ENCODE results near the gene ADGRF1. TPM values are rescaled to one million over a fixed set of nuclear protein-coding genes. Genes with fewer than 3 reads are reported as not detected.
A peak's percentile ranks its signal among the peaks of the same experiment; 100 is the strongest.

ADGRF1 gene
- total RNA-seq, 1 experiment from 2014 or later = 256 TPM

DNA sequence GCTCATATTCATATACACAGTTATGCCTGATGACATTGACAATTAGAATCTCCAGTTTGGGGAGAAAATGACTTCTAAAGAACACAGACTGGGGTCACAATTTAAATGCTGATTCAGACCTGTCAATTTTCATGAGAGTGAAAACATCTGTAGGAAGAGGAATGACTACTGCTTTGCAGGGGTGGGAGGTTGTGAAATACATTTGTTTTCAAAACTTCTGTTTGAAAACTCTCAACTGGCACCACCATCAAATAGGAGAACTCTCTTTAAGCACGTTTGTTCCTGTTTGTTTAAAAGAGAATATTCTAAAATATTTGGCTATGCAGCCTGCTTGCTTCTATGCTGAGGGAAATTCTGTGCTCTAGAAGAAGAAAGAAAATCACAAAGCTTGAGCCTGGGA lies 69.6 kb downstream of the ADGRF1 start:
- peaks cover 35% of the 10 kb centered on the region for H3K4me1 Mint-ChIP-seq (ENCODE audit: low read depth, unreplicated experiment)
- no peak overlapping the region for H3K27ac Mint-ChIP-seq (ENCODE audit: unreplicated experiment)
- no TSS peak for BruUV-seq (replicated peaks)
- intact Hi-C loops (cut with micrococcal nuclease; ENCODE audit: unreplicated experiment) = no loop called here
- H3K36me3 Mint-ChIP-seq (ENCODE audit: insufficient read depth, unreplicated experiment) = no peaks in the 10 kb centered on the region
- no peak overlapping the region for H3K4me3 Mint-ChIP-seq (ENCODE audit: low read depth, unreplicated experiment)
- CTCF ChIA-PET = interaction anchor here (0.7 to 1.1 kb wide), 5 partner anchors 10 to 123 kb away, joined by 3 to 5 read pairs (median 3); no protein-coding TSS in a partner anchor
- TF ChIP-seq, protein P1, sequence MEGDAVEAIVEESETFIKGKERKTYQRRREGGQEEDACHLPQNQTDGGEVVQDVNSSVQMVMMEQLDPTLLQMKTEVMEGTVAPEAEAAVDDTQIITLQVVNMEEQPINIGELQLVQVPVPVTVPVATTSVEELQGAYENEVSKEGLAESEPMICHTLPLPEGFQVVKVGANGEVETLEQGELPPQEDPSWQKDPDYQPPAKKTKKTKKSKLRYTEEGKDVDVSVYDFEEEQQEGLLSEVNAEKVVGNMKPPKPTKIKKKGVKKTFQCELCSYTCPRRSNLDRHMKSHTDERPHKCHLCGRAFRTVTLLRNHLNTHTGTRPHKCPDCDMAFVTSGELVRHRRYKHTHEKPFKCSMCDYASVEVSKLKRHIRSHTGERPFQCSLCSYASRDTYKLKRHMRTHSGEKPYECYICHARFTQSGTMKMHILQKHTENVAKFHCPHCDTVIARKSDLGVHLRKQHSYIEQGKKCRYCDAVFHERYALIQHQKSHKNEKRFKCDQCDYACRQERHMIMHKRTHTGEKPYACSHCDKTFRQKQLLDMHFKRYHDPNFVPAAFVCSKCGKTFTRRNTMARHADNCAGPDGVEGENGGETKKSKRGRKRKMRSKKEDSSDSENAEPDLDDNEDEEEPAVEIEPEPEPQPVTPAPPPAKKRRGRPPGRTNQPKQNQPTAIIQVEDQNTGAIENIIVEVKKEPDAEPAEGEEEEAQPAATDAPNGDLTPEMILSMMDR (IDR thresholded peaks at IDR 0.05; ENCODE audit: unreplicated experiment) = no peak
- DNase-seq = no peak
- peaks cover 2% of the 10 kb centered on the region for H3K9me3 Mint-ChIP-seq (ENCODE audit: low read depth, unreplicated experiment)
- H3K27me3 Mint-ChIP-seq (ENCODE audit: unreplicated experiment) = no peaks in the 10 kb centered on the region

DNA sequence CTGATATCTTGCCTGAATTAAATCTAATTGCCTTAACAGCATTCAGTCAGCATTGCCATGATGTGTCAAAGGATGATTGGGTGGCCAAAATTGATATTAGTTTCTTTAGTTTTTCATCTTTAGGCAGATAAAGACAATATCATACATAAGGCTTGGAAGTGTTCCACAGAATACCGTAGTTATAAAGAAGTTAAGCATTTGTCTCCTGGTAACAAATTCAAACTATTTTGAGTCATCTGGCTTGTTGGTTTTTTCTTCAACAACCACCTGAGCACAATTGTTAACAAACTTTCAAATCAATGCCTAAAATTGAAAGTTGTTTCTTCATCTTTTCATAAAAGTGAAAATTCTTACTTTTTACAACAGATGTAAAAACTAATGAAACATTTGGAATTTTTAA lies 72.9 kb downstream of the ADGRF1 start:
- Mint-ChIP-seq H3K27me3 (ENCODE audit: unreplicated experiment) (no peaks in the 10 kb centered on the region), H3K4me3 (ENCODE audit: low read depth, unreplicated experiment) (no peak overlapping the region), H3K36me3 (ENCODE audit: insufficient read depth, unreplicated experiment) (no peaks in the 10 kb centered on the region), H3K4me1 (ENCODE audit: low read depth, unreplicated experiment) (peaks cover 49% of the 10 kb centered on the region), H3K27ac (ENCODE audit: unreplicated experiment) (peak overlapping the region; percentile 54), H3K9me3 (ENCODE audit: low read depth, unreplicated experiment) (peaks cover 2% of the 10 kb centered on the region)
- intact Hi-C loops (cut with micrococcal nuclease; ENCODE audit: unreplicated experiment) = loop anchor here (5.0 kb wide), 1 partner anchor 42 kb away; no protein-coding TSS in a partner anchor
- no TSS peak for BruUV-seq (replicated peaks)
- DNase-seq = no peak
- TF ChIP-seq, protein P1 (IDR thresholded peaks at IDR 0.05; ENCODE audit: unreplicated experiment) = no peak
- CTCF ChIA-PET = no interaction called here

DNA sequence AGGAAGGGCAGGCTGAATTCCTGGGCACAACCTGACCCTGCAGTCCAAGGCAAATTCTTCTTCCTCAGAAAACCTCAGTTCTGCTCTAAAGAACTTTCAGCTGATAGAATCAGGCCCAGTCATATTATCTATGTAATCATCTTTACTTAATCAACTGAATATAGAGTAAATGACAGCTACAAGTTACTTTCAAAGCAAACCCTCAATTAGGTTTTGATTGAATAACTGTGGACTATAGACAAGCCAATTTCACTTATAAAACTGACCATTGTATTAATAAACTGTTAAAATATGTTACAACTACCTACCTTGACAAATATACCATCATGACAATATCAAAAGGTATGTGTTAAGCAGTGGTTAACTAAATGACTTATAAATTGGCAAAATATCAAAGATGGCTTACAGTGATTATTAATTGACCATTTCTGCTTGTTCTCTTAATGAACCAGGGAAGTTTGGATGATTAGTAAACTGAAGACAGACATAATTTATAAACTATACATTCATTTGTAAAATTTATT lies 74.2 kb downstream of the ADGRF1 start:
- TF ChIP-seq, protein P1 (IDR thresholded peaks at IDR 0.05; ENCODE audit: unreplicated experiment) = no peak
- DNase-seq = no peak
- intact Hi-C loops (cut with micrococcal nuclease; ENCODE audit: unreplicated experiment) = loop anchor here (5.0 kb wide), 1 partner anchor 41 kb away; no protein-coding TSS in a partner anchor
- Mint-ChIP-seq H3K27me3 (ENCODE audit: unreplicated experiment) (no peaks in the 10 kb centered on the region), H3K4me3 (ENCODE audit: low read depth, unreplicated experiment) (no peak overlapping the region), H3K36me3 (ENCODE audit: insufficient read depth, unreplicated experiment) (no peaks in the 10 kb centered on the region), H3K27ac (ENCODE audit: unreplicated experiment) (no peak overlapping the region), H3K9me3 (ENCODE audit: low read depth, unreplicated experiment) (peaks cover 2% of the 10 kb centered on the region), H3K4me1 (ENCODE audit: low read depth, unreplicated experiment) (peaks cover 38% of the 10 kb centered on the region)
- BruUV-seq (replicated peaks) = no TSS peak
- CTCF ChIA-PET = no interaction called here

GRCh38 chr6:46964716-46965519 lies 77.2 kb downstream of the ADGRF1 start:
- H3K36me3 Mint-ChIP-seq (ENCODE audit: insufficient read depth, unreplicated experiment) = no peaks in the 10 kb centered on the region
- CTCF ChIA-PET = no interaction called here
- no peak overlapping the region for H3K27ac Mint-ChIP-seq (ENCODE audit: unreplicated experiment)
- no peak for DNase-seq
- H3K4me3 Mint-ChIP-seq (ENCODE audit: low read depth, unreplicated experiment) = no peak overlapping the region
- BruUV-seq (replicated peaks) = no TSS peak
- intact Hi-C loops (cut with micrococcal nuclease; ENCODE audit: unreplicated experiment) = loop anchor here (5.0 kb wide), 1 partner anchor 38 kb away; no protein-coding TSS in a partner anchor
- H3K9me3 Mint-ChIP-seq (ENCODE audit: low read depth, unreplicated experiment) = no peaks in the 10 kb centered on the region
- TF ChIP-seq, protein P1 (IDR thresholded peaks at IDR 0.05; ENCODE audit: unreplicated experiment) = no peak
- no peaks in the 10 kb centered on the region for H3K27me3 Mint-ChIP-seq (ENCODE audit: unreplicated experiment)
- peaks cover 15% of the 10 kb centered on the region for H3K4me1 Mint-ChIP-seq (ENCODE audit: low read depth, unreplicated experiment)
